ENCODE measurements around the gene CDC45. TPM values are rescaled to one million over a fixed set of nuclear protein-coding genes. Genes with fewer than 3 reads are reported as not detected.

The CDC45 gene
- total RNA-seq, 1 donor from 2014 or later: 31.2 TPM

GRCh38 chr22:19464975-19465374, 14.7 kb upstream of the CDC45 start:
- no peak for DNase-seq (ENCODE audit: low read depth)
- no peak overlapping the region for H3K4me3 ChIP-seq (ENCODE audit: low read depth, low read length)
- TF ChIP-seq, protein P1, sequence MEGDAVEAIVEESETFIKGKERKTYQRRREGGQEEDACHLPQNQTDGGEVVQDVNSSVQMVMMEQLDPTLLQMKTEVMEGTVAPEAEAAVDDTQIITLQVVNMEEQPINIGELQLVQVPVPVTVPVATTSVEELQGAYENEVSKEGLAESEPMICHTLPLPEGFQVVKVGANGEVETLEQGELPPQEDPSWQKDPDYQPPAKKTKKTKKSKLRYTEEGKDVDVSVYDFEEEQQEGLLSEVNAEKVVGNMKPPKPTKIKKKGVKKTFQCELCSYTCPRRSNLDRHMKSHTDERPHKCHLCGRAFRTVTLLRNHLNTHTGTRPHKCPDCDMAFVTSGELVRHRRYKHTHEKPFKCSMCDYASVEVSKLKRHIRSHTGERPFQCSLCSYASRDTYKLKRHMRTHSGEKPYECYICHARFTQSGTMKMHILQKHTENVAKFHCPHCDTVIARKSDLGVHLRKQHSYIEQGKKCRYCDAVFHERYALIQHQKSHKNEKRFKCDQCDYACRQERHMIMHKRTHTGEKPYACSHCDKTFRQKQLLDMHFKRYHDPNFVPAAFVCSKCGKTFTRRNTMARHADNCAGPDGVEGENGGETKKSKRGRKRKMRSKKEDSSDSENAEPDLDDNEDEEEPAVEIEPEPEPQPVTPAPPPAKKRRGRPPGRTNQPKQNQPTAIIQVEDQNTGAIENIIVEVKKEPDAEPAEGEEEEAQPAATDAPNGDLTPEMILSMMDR (conservative IDR thresholded peaks at IDR 0.05; ENCODE audit: low read depth, low read length): no peak

GRCh38 chr22:19466126-19466716, 13.5 kb upstream of the CDC45 start:
- TF ChIP-seq, protein P1 (conservative IDR thresholded peaks at IDR 0.05; ENCODE audit: low read depth, low read length): no peak
- no peak overlapping the region for H3K4me3 ChIP-seq (ENCODE audit: low read depth, low read length)
- no peak for DNase-seq (ENCODE audit: low read depth)

DNA sequence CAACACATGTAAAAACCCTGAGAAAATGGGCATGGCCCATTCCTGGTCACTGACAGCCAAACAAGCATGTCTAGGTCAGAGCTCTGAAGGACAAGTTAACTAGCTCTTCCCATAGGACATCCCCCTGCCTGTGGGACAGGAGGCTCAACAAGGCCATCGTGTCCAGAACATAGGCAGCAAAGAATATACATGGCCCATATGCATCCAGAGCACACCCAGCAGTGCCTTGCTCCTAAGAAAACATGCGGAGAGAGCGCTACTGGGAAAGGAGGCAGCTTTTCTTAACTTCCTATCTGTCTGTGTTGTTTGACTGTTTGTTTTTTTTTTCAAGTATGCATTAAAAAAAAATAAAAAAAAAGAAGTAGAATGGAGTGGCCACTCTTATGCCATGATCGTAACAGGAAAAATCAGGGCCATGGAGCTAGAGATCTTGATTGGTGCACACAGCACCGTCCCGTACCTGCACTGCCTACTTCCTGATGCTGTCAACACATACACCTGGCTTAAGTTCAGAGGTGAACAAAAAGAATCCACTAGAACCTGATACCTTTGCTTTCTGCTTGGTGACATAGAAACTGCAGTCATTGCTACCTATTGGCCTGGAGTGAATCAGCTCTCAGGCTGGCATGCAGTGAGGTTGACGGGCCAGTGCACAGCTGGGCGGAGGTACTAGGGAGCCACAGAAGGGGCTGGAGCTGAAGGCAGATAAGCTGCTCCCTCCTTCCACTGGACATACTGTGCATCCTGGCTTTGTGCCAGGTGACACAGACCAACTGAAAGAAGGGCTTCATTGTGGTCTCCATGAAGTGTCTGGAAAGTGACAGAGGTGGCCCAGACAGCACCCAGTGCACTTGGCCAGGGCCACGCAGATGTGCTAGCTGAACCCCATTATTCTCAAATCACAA, 12.6 kb upstream of the CDC45 start:
- no peak overlapping the region for H3K4me3 ChIP-seq (ENCODE audit: low read depth, low read length)
- no peak for DNase-seq (ENCODE audit: low read depth)
- TF ChIP-seq, protein P1 (conservative IDR thresholded peaks at IDR 0.05; ENCODE audit: low read depth, low read length): no peak

DNA sequence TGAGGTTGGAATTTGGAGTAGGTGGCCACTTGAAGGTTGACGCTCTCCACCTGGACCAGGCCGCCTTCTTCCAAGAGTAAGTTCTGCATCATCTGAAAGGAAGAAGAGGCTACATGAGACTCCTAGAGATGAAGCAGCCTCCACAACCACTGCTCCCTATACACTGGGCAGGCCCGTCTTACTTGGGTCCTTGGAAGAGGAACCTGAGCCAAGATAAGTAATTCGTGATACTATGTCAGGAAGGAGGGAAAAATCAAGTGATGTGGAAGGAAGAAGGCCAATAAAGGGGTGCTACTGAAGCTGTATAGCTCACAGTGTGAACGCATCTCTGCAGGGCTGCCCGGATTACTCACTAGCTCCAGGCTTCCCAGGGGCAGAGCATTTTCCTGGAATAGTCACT, 11.8 kb upstream of the CDC45 start:
- TF ChIP-seq, protein P1 (conservative IDR thresholded peaks at IDR 0.05; ENCODE audit: low read depth, low read length): no peak
- H3K4me3 ChIP-seq (ENCODE audit: low read depth, low read length): no peak overlapping the region
- no peak for DNase-seq (ENCODE audit: low read depth)

- H3K4me3 ChIP-seq (ENCODE audit: low read depth, low read length): no peak overlapping the region
- TF ChIP-seq, protein P1 (conservative IDR thresholded peaks at IDR 0.05; ENCODE audit: low read depth, low read length): no peak
- DNase-seq (ENCODE audit: low read depth): no peak
Measured at GRCh38 chr22:19469421-19469820, 10.3 kb upstream of the CDC45 start.

- TF ChIP-seq, protein P1 (conservative IDR thresholded peaks at IDR 0.05; ENCODE audit: low read depth, low read length): no peak
- no peak overlapping the region for H3K4me3 ChIP-seq (ENCODE audit: low read depth, low read length)
- DNase-seq (ENCODE audit: low read depth): no peak
Measured at GRCh38 chr22:19470010-19470409, 9.7 kb upstream of the CDC45 start.

Data from epithelial cell of proximal tubule (primary cell).